Measurements from ENCODE around the gene TRIP6. TPM values are rescaled to one million over a fixed set of nuclear protein-coding genes. Genes with fewer than 3 reads are reported as not detected.

Gene TRIP6
- total RNA-seq, 2 experiments from 2014 or later: 33.6 to 35.8 TPM

Other genes starting within 250 kb of the TRIP6 start
- 10 to 100 TPM; 17.7 to 21.8 TPM for gene TFR2, start 225.8 kb upstream of the TRIP6 start, total RNA-seq
- gene ACTL6B, start 210.9 kb upstream of the TRIP6 start, total RNA-seq: not detected
- gene GNB2, start 193.6 kb upstream of the TRIP6 start, total RNA-seq: 100 to 1,000 TPM; 235 to 241 TPM
- gene GIGYF1, start 173.1 kb upstream of the TRIP6 start, total RNA-seq: 10 to 100 TPM; 47.8 to 48.6 TPM
- 10 to 100 TPM; 82.3 to 85.9 TPM for gene POP7, start 161.3 kb upstream of the TRIP6 start, total RNA-seq
- gene EPO, start 146.9 kb upstream of the TRIP6 start, total RNA-seq: under 1 TPM in 1 of 2 experiments, not detected in 1; 0.15 TPM
- gene ZAN, start 133.8 kb upstream of the TRIP6 start, total RNA-seq: not detected
- 1 to 10 TPM; 2.9 to 3.5 TPM for gene EPHB4, start 39.9 kb upstream of the TRIP6 start, total RNA-seq
- 10 to 100 TPM; 24.9 to 26.4 TPM for gene SLC12A9, start 14.7 kb upstream of the TRIP6 start, total RNA-seq
- 100 to 1,000 TPM; 302 to 308 TPM for gene SRRT, start 7.7 kb downstream of the TRIP6 start, total RNA-seq
- 1 to 10 TPM; 3.0 to 4.8 TPM for gene UFSP1, start 22.3 kb downstream of the TRIP6 start, total RNA-seq
- gene ACHE, start 28.5 kb downstream of the TRIP6 start, total RNA-seq: under 1 TPM; 0.13 to 0.23 TPM
- gene MUC3A, start 82.1 kb downstream of the TRIP6 start, total RNA-seq: under 1 TPM in 1 of 2 experiments, not detected in 1; 0.23 TPM
- gene MUC12, start 102.2 kb downstream of the TRIP6 start, total RNA-seq: under 1 TPM in 1 of 2 experiments, not detected in 1; 0.44 TPM
- gene MUC17, start 152.7 kb downstream of the TRIP6 start, total RNA-seq: not detected
- gene TRIM56, start 218.1 kb downstream of the TRIP6 start, total RNA-seq: 10 to 100 TPM; 28.5 to 28.8 TPM

Measured in activated CD8-positive, alpha-beta memory T cell treated with anti-CD3 and anti-CD28 coated beads for 36 hours (primary cell).